Right cardiac atrium (tissue), 5 donors: Measurements from ENCODE around the gene ADORA1. TPM values are rescaled to one million over a fixed set of nuclear protein-coding genes. Genes with fewer than 3 reads are reported as not detected.

Experiments used
- ATAC-seq, 2 donors: fragments of 200-7000 bp; cut with Tn5 transposase; one replicate each; pipeline versions ENCODE4 v1.8.0 to v1.9.1; 2020; ENCODE audit warnings: moderate library complexity in 2 of 2, mild to moderate bottlenecking in 1 of 2
- DNase-seq, 3 donors: peaks; one replicate each; pipeline ENCODE4 v3.0.0-alpha.2; 2020
- H3K27ac ChIP-seq: one replicate; pipeline ENCODE4 v1.5.1; 2013; ENCODE audit warnings: mild to moderate bottlenecking, low read length, control low read depth, moderate library complexity
- H3K27me3 ChIP-seq: one replicate; pipeline ENCODE4 v1.6.1; 2013; ENCODE audit not compliant: control insufficient read depth, insufficient read depth
- H3K4me1 ChIP-seq: one replicate; pipeline ENCODE4 v1.6.1; 2013; ENCODE audit warnings: low read length; ENCODE audit not compliant: control insufficient read depth, insufficient read depth
- H3K4me3 ChIP-seq: one replicate; pipeline ENCODE4 v1.5.1; 2013; ENCODE audit warnings: low read length, control low read depth
- H3K9me3 ChIP-seq: one replicate; pipeline ENCODE4 v1.6.1; 2013; ENCODE audit warnings: low read length; ENCODE audit not compliant: control insufficient read depth
- WGBS: extraction: QIAGEN DNeasy Blood & Tissue Kit; methylation state at CpG from one replicate; pipeline ENCODE4 v1.1.7; 2013; 5-methylcytosine and 5-hydroxymethylcytosine counted together
- intact Hi-C, 4 donors: fragments of 100-400 bp; cut with DNase I; formaldehyde crosslinking; loops; one replicate each; pipeline versions ENCODE4 v1.11.0 to v1.14.0; 2022 to 2023
- long read RNA-seq, 4 donors: library from polyadenylated mRNA; unstranded; transcript quantifications; one replicate each; pipeline ENCODE4 v2.0.0, GENCODE V29; 2020 to 2021
- polyA plus RNA-seq: library from polyadenylated mRNA; stranded (reverse); fragments of 200-250 nt; gene quantifications from one replicate; pipeline ENCODE4 v1.2.3, GENCODE V29; 2013
- total RNA-seq, 4 donors: library from RNA; stranded (reverse); fragmentation: NEBNext Ultra II Directional; extraction: Animal tissue kit (Norgen Biotek cat#: 25700); gene quantifications; one replicate each; pipeline ENCODE4 v1.2.1, GENCODE V29; 2021
- donor health status: healthy with polysubstance abuse.
- donor health status: DM: no; HTN: yes; CAD: no.
- donor health status: DM: no; HTN: no; CAD: no.
- donor health status: DM: no; HTN: yes; CAD: no; lungs with severe emphysema.
- donor health status: DM: yes; HTN: yes; CAD: no.

Gene ADORA1
- total RNA-seq (10 to 100 TPM; 14.8 to 26.3 (median 22.5) TPM), polyA plus RNA-seq (32.9 TPM)
- long read RNA-seq, donor 1, transcript ADORA1-204 (3 exons, 3,407 nt): major isoform, 6 of 65 reads
- long read RNA-seq, donor 1, partial matches to known transcripts: 55 of 65 reads
- long read RNA-seq, donor 1, other reads (novel, unspliced or antisense): 4 of 65 reads
- long read RNA-seq, donor 2, partial matches to known transcripts: 33 of 37 reads
- long read RNA-seq, donor 2, other reads (novel, unspliced or antisense): 0 of 37 reads
- long read RNA-seq, donor 3, partial matches to known transcripts: 0 of 1 reads
- long read RNA-seq, donor 3, other reads (novel, unspliced or antisense): 1 of 1 reads
- long read RNA-seq, donor 4, partial matches to known transcripts: 19 of 19 reads
- long read RNA-seq, donor 4, other reads (novel, unspliced or antisense): 0 of 19 reads

DNA sequence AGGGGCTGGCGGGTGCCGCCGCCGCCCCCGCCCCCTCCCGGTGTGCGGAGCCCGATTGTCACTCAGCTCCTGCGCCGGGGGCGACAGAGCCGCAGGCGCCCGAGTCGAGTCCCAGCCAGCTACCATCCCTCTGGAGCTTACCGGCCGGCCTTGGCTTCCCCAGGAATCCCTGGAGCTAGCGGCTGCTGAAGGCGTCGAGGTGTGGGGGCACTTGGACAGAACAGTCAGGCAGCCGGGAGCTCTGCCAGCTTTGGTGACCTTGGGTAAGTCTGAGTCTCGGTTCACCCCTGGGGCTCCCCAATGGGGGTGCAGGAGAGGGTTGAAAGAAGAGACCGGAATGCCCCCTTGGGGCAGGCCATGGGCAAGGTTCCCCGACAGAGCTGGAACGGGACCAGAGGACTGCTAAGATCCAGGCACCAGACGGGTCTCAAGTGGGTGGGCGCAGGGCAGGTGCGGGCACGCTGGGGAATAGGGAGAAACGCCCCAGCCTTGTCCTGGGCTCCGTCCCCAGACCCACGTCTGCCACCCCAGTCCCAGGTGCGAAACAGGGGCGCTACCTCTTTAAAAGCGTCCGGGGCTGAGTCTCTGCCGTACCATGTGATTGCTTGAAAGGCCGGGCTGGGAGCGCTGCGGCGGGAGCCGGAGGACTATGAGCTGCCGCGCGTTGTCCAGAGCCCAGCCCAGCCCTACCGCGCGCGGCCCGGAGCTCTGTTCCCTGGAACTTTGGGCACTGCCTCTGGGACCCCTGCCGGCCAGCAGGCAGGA, at the start of gene ADORA1:
Gene ADORA1, plus strand, starts transcription at position 61 of the 765 bp plus-strand sequence. CDS start 1,116 bp downstream, outside the sequence.
- Histone ChIP-seq H3K27ac (peak within 1 kb of the TSS; percentile 88), H3K4me1 (peaks cover 4% of the 10 kb centered on the region), H3K9me3 (no peaks in the 10 kb centered on the region), H3K4me3 (peak within 1 kb of the TSS; percentile 42), H3K27me3 (no peaks in the 10 kb centered on the region)
- intact Hi-C loops: no loop called here
- DNase-seq (peak; percentile 68 to 90 (median 86)), ATAC-seq (peak; percentile 86 to 87)
- WGBS: under 1% methylated on average over 51 of the region's 51 CpGs

GRCh38 chr1:203077956-203078355, 49.6 kb upstream of the ADORA1 start:
- intact Hi-C loops: no loop called here
- DNase-seq (no peak), ATAC-seq (no peak)
- Histone ChIP-seq H3K27ac (no peak overlapping the region), H3K27me3 (no peaks in the 10 kb centered on the region), H3K4me3 (no peak overlapping the region), H3K9me3 (no peaks in the 10 kb centered on the region), H3K4me1 (no peaks in the 10 kb centered on the region)
- 95% methylated on average over 2 of the region's 2 CpGs for WGBS

DNA sequence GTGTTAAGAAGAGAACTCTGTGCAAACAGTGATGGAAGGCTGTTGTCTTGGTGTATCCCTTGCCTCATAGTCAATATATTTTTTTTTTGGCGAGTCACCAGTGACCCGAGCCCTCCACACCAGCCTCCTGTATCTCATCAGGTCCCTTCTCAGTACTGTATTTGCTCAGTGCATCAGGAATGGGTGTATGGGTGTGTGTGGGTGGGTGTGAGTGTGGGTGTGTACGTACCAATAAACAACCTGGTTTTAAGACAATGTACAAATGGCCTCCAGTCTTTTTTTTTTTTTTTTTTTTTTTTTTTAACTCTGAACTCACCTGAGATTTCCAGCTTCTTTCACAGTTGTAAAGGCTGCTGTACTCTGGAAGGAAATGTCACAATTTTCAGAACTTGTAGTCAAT, 49.0 kb upstream of the ADORA1 start:
- Histone ChIP-seq H3K4me3 (no peak overlapping the region), H3K9me3 (no peaks in the 10 kb centered on the region), H3K27ac (no peak overlapping the region), H3K27me3 (no peaks in the 10 kb centered on the region), H3K4me1 (no peaks in the 10 kb centered on the region)
- ATAC-seq (no peak), DNase-seq (no peak)
- WGBS: 90% methylated on average over 3 of the region's 3 CpGs
- intact Hi-C loops: no loop called here

DNA sequence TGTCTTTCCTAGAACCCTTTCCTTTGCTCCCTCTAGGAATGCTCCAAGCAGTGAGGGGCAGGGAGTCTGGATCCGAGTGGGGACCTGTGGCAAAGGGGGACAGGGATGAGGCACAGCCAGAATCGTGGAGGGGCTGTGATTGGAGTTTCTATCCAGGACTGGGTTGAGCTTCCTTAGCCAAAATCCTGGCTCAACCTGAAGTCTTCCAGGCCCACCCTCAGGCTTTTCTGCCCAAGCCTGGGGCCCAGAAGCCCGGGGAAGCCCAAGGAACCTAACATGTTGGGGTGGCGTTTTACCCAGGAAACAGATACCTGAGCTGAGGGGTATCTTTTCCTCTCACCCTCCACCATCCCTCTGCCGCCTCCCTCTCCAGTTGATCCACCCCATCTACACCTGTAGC, 47.1 kb upstream of the ADORA1 start:
- no peak overlapping the region for H3K27ac ChIP-seq

DNA sequence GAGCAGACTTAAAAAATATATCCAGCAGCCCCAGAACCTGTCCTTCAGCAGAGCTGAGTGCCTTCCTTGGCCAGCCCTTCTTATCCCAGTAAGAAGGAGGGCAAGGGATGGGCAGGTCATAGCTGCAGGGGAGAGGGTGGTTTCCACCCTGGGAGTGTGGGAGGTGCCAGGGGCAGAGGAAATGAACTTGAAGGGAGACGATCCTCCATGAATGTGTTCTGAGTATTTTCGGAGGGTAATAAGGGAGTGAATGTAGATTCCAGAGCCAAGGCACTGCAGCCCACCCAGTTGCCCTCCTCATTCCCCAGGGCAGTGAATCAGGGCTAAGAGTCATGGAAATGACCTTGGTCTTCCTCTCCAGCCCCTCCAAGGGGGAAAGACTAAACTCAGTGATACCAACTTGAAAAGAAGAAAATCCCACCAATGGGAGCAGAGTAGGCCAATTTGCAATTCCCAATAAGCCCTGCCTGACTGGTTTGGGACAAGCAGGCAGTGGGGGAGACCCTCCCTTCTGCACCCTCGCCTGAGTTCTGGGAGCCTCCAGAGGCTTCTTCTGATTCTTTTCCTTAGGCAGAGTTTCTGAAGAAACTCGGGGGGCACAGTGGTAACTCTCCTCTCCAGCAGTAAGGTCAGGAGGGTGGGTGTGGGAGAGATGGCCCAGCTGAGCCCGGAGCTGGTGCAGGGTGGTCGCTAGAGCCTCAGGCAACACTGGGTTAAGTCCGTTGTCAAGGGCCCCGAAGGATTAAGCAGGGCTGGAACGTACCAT, 45.9 kb upstream of the ADORA1 start:
- H3K27ac ChIP-seq: no peak overlapping the region
- H3K4me3 ChIP-seq: no peak overlapping the region
- no peaks in the 10 kb centered on the region for H3K9me3 ChIP-seq
- 58% methylated on average over 9 of the region's 9 CpGs for WGBS
- H3K4me1 ChIP-seq: peaks cover 2% of the 10 kb centered on the region
- intact Hi-C loops: no loop called here
- H3K27me3 ChIP-seq: no peaks in the 10 kb centered on the region
- DNase-seq: no peak
- ATAC-seq: no peak

More for the DNA sequence above, 47.1 kb upstream of the ADORA1 start:
- no peak for DNase-seq
- WGBS: 94% methylated on average over 5 of the region's 5 CpGs
- Histone ChIP-seq H3K4me3 (no peak overlapping the region), H3K9me3 (no peaks in the 10 kb centered on the region), H3K27me3 (no peaks in the 10 kb centered on the region), H3K4me1 (peaks cover 2% of the 10 kb centered on the region)
- no peak for ATAC-seq
- intact Hi-C loops: no loop called here

- Histone ChIP-seq H3K27me3 (no peaks in the 10 kb centered on the region), H3K27ac (no peak overlapping the region), H3K4me1 (peaks cover 2% of the 10 kb centered on the region), H3K9me3 (no peaks in the 10 kb centered on the region), H3K4me3 (no peak overlapping the region)
- no peak for DNase-seq
- WGBS: 62% methylated on average over 3 of the region's 3 CpGs
- no peak for ATAC-seq
- intact Hi-C loops: no loop called here
These were observed 45.4 kb upstream of the ADORA1 start for GRCh38 chr1:203082231-203082505.

DNA sequence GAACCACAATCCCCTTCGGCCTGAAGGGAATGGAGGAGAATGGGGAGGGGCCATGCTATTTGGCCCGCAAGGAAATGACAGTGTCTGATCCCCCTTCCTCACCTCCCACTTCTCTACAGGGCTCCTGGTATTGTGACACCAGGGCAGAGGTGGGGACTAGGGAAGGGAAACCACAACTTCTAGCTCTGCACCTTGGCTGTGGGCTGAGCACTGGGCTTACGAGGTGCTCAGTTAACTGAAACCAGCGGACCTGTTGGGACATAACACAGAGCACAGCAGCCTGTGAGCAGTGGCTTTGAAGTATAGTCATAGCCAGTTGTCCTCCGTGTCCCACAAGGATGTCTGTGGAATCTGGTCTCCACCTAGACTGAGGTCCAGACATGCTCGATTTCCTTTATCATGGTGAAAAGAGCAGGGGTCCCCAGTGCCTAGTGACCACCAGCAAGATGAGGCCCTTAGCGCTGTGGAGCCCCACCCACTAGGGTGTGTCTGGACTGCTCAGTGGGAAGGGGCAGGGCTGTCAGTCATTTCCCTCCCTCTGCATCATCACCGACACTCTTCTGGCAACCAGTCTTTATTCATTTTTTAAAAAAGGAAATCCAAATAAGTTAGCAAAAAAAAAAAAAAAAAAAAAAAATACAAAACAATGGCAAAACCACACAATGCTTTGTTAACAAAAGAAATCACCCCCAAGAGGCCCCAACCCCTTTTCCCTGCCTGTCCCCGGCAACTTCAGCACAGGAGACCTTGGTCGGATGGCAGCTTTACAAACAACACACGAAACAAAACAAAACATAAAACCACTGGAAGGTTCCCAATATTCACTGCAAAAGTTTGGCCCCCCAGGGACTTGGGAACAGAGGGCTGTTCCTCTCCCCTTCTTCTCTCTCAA, 44.7 kb upstream of the ADORA1 start:
- H3K9me3 ChIP-seq: no peaks in the 10 kb centered on the region
- H3K4me1 ChIP-seq: peaks cover 2% of the 10 kb centered on the region
- H3K27ac ChIP-seq: peak overlapping the region; percentile 27
- 45% methylated on average over 11 of the region's 11 CpGs for WGBS
- intact Hi-C loops: no loop called here
- ATAC-seq (peak in 1 of 2 donors; percentile 43), DNase-seq (no peak)
- no peak overlapping the region for H3K4me3 ChIP-seq
- no peaks in the 10 kb centered on the region for H3K27me3 ChIP-seq

- Histone ChIP-seq H3K27ac (peak overlapping the region; percentile 27), H3K4me3 (no peak overlapping the region), H3K27me3 (no peaks in the 10 kb centered on the region), H3K4me1 (peaks cover 2% of the 10 kb centered on the region), H3K9me3 (no peaks in the 10 kb centered on the region)
- DNase-seq: no peak
- WGBS: 75% methylated on average over 11 of the region's 11 CpGs
- ATAC-seq: no peak
- intact Hi-C loops: no loop called here
These were observed 44.0 kb upstream of the ADORA1 start for GRCh38 chr1:203083463-203083921.

DNA sequence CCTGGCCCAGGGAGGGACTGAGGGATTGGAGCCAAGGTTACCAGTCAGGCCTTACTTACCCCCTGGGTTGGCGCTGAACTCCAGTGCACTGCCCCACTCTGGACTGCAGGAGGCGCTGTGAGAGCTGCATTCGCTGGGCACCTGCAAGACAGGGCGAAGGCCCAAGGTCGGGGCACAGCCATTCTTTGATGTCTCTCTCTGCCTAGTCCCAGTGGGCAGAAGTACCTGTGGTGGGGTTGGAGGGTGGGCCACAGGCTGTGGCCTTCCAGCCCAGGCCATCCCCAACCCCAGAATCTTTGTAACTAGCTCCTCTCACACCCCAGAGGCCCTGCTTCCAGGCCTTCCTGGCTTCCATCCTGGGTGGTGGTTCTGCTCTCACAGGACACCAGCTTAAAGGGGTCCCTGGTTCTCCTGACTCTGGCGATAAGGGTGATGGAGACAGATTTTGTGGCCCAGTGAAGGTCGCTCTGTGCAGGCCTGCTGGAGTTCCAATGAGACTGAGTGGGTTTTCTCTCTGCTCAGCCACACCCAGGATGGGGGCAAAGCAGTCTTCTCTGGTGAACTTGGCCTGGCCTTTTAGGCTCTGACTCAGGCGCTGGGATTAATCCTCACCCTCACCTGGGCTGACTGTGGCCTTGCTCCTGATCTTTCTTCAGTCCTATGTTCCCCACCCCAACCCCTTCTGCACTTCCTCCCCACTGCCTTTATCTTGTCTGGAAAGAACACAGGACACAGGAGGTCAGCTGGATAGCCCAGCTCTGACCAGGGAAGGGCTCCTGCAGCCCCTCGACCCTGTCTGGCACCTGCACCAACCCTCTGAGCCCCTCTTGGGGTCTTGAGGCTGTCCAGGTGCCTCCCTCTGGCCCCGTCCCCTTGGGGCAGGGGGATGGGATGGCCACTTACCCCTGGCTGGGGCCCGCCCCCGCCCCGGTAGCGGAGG, 42.7 kb upstream of the ADORA1 start:
- 95% methylated on average over 14 of the region's 14 CpGs for WGBS
- Histone ChIP-seq H3K27me3 (no peaks in the 10 kb centered on the region), H3K9me3 (no peaks in the 10 kb centered on the region), H3K4me3 (no peak overlapping the region), H3K4me1 (peaks cover 2% of the 10 kb centered on the region), H3K27ac (no peak overlapping the region)
- ATAC-seq (peak in 1 of 2 donors; percentile 5), DNase-seq (no peak)
- intact Hi-C loops: no loop called here
